HL-60 (cell line): ENCODE data around the gene COBL.

Source experiments
- DNase-seq, 2 experiments: peaks; one replicate each; pipeline ENCODE4 v3.0.0-alpha.2; 2010 to 2020; ENCODE audit warnings: low read depth in 1 of 2, low spot score in 1 of 2
- H3K27ac ChIP-seq: fragments of 250-450 bp; sonication (Bioruptor Pico); replicated peaks from 2 replicates; pipeline ENCODE4 v1.5.1; 2020; ENCODE audit warnings: mild to moderate bottlenecking, moderate library complexity
- H3K27me3 ChIP-seq: fragments of 250-450 bp; sonication (Bioruptor Pico); 2 replicates; pipeline ENCODE4 v1.5.1; 2021; ENCODE audit warnings: mild to moderate bottlenecking, moderate library complexity; ENCODE audit not compliant: insufficient read depth, poor library complexity, severe bottlenecking
- H3K4me3 ChIP-seq: replicated peaks from 2 replicates; pipeline ENCODE4 v1.5.1; 2011; ENCODE audit warnings: mild to moderate bottlenecking, control low read depth, low read length; ENCODE audit not compliant: insufficient read depth
- GABPA ChIP-seq: IDR thresholded peaks from 2 replicates; pipeline ENCODE4 v1.6.1; 2012; ENCODE audit warnings: low read depth
- POLR2AphosphoS5 ChIP-seq: IDR thresholded peaks from 2 replicates; pipeline ENCODE4 v1.6.1; 2012; ENCODE audit warnings: low read depth
- SPI1 ChIP-seq: IDR thresholded peaks from 2 replicates; pipeline ENCODE4 v1.6.1; 2012; ENCODE audit warnings: low read depth, mild to moderate bottlenecking, borderline replicate concordance
- TF ChIP-seq, protein P1 (sequence below): IDR thresholded peaks from 2 replicates; pipeline ENCODE4 v1.6.1; 2012; ENCODE audit warnings: low read depth; ENCODE audit not compliant: insufficient replicate concordance
- TF ChIP-seq, protein P2 (sequence below): IDR thresholded peaks from one replicate; pipeline ENCODE4 v1.5.1; 2011; ENCODE audit warnings: low read length, control low read depth, inconsistent platforms; ENCODE audit not compliant: insufficient read depth

COBL gene

DNA sequence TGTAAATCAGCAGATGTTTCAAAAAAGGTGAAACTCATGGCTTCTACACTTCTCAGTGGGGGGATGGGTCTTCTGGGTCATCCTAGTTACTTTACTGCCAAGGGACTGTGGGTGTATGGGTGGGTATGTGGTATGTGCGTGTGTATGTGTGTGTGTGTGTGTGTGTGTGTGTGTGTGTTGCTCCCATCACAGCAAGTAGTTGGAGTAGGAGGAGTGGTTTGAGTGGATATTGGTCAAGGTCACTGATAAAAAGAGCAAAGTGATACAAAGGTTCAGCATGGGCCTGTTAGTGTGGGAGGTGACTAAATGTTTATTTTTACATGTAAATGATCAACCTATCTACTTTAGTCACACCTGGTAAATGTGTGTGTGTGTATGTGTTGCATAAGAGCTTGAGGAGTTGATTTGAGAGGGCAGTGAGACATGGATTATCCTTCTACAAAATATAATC, 11.8 kb upstream of the COBL start:
- Histone ChIP-seq H3K27me3 (no peaks in the 10 kb centered on the region), H3K4me3 (no peak overlapping the region), H3K27ac (no peak overlapping the region)
- TF ChIP-seq, protein P1, sequence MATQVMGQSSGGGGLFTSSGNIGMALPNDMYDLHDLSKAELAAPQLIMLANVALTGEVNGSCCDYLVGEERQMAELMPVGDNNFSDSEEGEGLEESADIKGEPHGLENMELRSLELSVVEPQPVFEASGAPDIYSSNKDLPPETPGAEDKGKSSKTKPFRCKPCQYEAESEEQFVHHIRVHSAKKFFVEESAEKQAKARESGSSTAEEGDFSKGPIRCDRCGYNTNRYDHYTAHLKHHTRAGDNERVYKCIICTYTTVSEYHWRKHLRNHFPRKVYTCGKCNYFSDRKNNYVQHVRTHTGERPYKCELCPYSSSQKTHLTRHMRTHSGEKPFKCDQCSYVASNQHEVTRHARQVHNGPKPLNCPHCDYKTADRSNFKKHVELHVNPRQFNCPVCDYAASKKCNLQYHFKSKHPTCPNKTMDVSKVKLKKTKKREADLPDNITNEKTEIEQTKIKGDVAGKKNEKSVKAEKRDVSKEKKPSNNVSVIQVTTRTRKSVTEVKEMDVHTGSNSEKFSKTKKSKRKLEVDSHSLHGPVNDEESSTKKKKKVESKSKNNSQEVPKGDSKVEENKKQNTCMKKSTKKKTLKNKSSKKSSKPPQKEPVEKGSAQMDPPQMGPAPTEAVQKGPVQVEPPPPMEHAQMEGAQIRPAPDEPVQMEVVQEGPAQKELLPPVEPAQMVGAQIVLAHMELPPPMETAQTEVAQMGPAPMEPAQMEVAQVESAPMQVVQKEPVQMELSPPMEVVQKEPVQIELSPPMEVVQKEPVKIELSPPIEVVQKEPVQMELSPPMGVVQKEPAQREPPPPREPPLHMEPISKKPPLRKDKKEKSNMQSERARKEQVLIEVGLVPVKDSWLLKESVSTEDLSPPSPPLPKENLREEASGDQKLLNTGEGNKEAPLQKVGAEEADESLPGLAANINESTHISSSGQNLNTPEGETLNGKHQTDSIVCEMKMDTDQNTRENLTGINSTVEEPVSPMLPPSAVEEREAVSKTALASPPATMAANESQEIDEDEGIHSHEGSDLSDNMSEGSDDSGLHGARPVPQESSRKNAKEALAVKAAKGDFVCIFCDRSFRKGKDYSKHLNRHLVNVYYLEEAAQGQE: no peak
- DNase-seq: no peak

DNA sequence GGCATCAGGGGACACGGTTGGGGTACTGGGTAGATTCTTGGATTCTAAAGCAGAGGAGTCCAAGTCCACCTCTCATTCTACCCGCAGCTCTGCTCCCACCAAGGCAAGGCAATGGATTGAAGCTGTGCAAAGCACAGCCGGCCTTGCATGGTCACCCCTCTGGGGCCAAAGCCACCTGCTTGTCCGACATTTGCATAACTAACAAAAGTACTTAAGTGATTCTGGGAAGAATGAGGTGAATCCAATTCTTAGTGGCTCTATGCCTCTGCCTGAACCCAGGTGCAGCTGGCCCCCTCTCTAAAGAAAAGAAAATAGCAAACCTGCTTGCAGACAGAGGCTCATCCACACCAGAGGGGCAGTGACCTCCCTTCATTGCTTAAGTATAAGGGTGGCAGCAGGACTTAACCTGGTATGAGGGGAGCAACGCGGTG, 10.7 kb upstream of the COBL start:
- Histone ChIP-seq H3K4me3 (no peak overlapping the region), H3K27me3 (no peaks in the 10 kb centered on the region), H3K27ac (no peak overlapping the region)
- TF ChIP-seq, protein P1: no peak
- TF ChIP-seq, protein P2, sequence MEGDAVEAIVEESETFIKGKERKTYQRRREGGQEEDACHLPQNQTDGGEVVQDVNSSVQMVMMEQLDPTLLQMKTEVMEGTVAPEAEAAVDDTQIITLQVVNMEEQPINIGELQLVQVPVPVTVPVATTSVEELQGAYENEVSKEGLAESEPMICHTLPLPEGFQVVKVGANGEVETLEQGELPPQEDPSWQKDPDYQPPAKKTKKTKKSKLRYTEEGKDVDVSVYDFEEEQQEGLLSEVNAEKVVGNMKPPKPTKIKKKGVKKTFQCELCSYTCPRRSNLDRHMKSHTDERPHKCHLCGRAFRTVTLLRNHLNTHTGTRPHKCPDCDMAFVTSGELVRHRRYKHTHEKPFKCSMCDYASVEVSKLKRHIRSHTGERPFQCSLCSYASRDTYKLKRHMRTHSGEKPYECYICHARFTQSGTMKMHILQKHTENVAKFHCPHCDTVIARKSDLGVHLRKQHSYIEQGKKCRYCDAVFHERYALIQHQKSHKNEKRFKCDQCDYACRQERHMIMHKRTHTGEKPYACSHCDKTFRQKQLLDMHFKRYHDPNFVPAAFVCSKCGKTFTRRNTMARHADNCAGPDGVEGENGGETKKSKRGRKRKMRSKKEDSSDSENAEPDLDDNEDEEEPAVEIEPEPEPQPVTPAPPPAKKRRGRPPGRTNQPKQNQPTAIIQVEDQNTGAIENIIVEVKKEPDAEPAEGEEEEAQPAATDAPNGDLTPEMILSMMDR: no peak
- TF ChIP-seq GABPA: no peak
- no peak for TF ChIP-seq POLR2AphosphoS5
- TF ChIP-seq SPI1: no peak
- no peak for DNase-seq

DNA sequence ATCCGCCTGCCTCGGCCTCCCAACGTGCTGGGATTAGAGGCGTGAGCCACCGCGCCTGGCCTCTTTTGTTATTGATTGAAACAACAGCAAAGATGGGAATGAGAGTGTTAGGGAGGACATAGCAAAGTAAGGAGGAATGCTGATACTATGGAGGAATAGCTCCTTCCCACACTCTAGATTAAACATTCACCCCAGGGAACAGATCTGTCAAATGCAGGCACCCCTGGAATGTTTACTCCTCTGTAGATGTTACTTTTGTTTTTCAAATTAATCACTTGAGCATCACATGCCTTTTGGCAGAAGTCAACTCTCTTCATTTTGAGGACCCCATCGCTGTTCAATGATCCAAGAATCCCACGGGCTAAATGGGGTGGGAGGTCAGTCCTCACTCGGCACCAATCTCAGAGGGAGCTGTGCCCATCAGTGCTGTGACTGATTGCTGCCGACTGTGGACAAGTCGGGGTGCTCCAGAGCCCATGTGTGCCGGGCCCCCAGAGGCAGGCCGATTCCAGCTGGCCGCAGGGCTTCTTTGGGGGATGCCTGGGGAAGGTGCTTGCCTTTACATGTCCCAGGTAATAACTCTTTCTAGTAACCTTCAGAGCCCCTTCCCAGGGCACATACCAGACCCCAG, 10.2 kb upstream of the COBL start:
- Histone ChIP-seq H3K27ac (no peak overlapping the region), H3K4me3 (no peak overlapping the region), H3K27me3 (no peaks in the 10 kb centered on the region)
- TF ChIP-seq, protein P2: no peak
- TF ChIP-seq, protein P1: no peak
- no peak for TF ChIP-seq POLR2AphosphoS5
- no peak for DNase-seq

DNA sequence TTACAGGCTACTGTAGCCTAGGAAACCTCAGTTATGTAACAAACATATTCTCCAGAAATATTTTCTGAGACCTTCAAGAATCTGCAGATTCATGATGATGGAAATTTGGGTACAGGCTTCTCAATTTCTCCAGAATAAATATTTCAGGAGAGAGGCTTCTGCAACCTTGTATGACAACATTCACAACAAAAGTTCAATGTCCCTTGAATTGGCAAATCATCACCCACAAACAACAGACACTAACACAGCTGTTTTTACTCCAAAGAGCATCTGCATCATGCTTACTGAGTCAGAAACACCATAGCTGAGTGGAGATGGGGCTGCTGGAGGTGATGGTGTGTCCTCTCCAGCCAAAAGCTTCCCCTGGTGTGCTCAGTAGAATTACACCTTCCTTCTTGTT, 9.3 kb upstream of the COBL start:
- DNase-seq: no peak
- no peak overlapping the region for H3K4me3 ChIP-seq
- H3K27me3 ChIP-seq: no peaks in the 10 kb centered on the region
- no peak overlapping the region for H3K27ac ChIP-seq
- no peak for TF ChIP-seq GABPA
- TF ChIP-seq POLR2AphosphoS5: no peak
- TF ChIP-seq, protein P2: no peak
